ENCODE data around the gene TRABD2A.
"Not testable (repeated sequence)": the region's sequence is repeated elsewhere in the genome, so short reads cannot be mapped to it uniquely, and the experiment has no call there.

Gene TRABD2A, protein sequence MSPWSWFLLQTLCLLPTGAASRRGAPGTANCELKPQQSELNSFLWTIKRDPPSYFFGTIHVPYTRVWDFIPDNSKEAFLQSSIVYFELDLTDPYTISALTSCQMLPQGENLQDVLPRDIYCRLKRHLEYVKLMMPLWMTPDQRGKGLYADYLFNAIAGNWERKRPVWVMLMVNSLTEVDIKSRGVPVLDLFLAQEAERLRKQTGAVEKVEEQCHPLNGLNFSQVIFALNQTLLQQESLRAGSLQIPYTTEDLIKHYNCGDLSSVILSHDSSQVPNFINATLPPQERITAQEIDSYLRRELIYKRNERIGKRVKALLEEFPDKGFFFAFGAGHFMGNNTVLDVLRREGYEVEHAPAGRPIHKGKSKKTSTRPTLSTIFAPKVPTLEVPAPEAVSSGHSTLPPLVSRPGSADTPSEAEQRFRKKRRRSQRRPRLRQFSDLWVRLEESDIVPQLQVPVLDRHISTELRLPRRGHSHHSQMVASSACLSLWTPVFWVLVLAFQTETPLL

DNA sequence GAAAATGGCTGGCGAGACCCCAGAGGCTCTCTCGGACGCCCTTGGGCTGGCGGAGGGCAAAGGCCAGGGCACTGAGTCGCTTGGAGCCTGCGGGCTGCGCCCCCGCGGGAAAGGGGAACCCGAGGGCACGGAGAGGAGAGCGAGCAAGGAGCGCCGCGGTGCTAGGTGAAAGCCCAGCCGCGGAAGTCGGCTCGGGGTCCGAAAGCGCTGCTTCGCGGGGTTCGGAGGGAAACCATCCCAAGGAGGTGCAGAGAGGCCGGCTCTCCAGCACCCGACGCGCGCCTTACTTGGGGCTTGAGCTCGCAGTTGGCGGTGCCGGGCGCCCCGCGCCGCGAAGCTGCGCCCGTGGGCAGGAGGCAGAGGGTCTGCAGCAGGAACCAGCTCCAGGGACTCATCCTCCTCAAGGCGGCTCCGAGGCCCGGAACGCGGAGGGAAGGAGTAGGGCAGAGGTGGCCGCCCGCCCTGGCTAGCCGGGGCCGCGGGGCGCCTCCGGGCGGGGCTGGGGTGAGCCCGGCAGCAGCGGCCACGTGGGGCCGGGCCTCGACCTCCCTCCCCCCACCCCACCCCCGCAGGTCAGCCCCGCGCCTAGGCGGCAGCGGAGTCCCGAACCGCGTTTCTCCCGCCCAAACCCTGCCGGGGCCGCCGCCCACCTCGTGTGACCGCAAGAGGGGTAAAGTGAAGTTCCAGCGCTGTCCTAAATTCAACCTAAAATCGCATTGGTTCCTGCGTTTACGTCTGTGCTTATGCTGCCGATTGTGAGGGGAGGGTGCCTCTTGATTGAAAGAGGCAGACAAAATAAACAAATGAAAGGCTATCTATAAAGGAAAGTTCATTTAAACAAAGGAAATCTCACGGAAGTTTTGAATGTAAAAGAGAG lies at the start of gene TRABD2A:
TSS of gene TRABD2A (minus strand) at position 440 of the 877 bp plus-strand sequence. CDS start at position 395, 45 bp downstream.
- in situ Hi-C loops (cut with MboI; ENCODE audit: low sequenced_read_pairs): no loop called here

DNA sequence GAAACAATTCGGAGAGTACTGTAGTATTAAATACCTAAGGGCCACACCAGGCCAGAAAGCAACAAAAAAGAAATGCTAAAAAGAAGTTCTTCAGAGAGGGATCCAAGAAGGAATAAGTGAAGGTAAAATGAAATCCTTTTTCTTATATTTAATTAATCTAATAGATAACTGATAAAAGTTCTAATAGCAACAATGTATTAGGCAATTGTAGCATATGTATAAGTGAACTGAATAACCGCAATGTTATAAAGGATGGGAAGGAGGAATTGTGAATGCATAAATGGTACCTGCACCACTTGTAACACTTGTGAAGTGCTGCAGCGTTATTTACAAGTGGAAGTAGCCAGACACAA lies 46.4 kb upstream of the TRABD2A start:
- in situ Hi-C loops (cut with MboI; ENCODE audit: low sequenced_read_pairs): loop anchor here (25.0 kb wide), 1 partner anchor 385 kb away; no protein-coding TSS in a partner anchor

DNA sequence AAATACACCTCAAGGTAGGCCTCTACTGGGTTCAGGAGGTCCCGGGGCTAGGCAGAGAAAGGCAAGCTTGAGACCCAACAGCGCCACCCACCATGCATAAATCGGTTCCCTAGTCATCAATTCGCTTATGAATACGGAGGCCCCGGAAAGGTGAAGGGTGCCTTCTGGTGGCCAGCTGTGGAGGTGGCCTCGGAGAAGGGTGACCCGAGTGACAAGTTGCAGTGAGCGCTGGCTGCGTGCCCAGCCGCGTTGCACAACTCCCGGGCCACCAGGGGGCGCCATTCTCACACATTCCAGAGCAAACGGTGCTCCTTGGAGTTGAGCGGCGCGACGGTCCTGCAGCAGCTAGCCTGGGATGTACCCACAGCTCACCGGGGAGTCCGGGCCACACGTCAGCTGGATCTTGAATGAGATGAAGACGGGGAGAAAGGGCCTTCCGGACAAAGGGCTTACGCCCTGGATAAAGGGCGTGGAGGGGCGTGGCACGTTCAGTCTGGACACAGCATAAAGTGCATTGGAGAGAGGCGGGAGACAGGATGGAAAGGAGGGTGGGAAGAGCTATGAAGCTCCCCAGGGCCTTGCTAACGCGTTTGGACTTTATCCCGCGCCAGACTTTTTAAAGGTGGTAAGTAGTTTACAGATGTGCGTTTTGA lies 45.0 kb upstream of the TRABD2A start:
- in situ Hi-C loops (cut with MboI; ENCODE audit: low sequenced_read_pairs): loop anchor here (25.0 kb wide), 1 partner anchor 386 kb away; no protein-coding TSS in a partner anchor

DNA sequence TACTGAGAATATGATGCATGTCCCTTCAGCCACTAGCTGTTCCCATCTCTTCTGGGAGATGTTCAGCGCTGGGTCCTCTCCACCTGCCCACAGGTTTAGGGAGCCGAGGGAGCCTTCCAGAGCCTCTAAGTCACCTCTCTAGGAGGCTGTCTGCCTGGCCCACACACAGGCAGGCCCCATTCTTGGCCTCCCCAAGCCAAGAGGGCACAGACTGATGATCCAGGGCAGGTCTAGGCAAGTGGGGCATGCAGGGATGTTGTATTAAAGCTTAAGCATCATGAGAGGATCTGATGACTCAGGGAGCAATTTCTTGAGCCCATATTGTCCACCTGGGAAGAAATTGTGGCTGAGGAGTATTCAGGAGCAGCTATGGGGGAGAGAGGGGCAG lies 44.4 kb upstream of the TRABD2A start:
- in situ Hi-C loops (cut with MboI; ENCODE audit: low sequenced_read_pairs): loop anchor here (25.0 kb wide), 1 partner anchor 387 kb away; no protein-coding TSS in a partner anchor

DNA sequence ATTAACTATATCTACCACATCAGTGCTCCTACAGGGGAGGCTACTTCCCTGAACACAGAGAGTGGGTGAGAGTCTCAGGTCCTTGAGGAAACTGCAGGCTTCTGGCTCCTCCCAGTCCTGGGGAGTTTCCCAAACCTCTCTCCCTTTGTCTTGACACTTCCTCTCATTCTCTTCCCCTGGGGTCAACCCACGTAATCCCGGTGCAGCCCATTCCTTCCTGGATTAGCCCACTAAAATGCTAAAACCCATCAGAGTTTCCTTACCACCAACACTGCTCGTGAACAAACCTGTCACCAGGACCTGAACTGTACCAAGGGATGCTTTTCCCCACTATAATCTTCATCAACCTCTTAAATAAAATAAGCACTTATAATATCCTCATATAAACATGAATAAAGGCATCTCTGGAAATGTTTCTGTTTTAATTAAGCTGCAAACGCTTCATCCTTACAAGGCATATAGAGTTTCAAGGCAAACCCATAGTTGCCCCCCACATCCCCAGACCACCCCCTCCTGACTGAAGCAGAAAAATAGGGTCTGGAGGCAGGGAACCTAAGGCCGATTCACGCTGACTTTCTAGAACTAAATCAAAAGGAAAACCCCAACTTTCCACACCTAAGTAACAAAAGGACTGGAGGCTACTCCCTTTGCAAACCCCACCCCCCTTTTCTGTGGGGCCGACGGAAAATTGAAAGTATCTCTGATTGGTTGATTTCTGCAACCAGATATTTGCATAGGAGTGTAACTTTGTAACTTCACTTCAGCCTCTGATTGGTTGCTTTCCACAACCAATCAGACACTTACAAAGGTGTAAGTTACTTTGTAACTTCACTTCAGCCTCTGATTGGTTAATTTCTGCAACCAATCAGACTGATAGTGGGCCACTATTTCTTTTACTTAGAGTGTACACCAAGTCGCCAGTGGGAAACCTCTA lies 43.6 kb upstream of the TRABD2A start:
- in situ Hi-C loops (cut with MboI; ENCODE audit: low sequenced_read_pairs): loop anchor here (25.0 kb wide), 1 partner anchor 388 kb away; no protein-coding TSS in a partner anchor

DNA sequence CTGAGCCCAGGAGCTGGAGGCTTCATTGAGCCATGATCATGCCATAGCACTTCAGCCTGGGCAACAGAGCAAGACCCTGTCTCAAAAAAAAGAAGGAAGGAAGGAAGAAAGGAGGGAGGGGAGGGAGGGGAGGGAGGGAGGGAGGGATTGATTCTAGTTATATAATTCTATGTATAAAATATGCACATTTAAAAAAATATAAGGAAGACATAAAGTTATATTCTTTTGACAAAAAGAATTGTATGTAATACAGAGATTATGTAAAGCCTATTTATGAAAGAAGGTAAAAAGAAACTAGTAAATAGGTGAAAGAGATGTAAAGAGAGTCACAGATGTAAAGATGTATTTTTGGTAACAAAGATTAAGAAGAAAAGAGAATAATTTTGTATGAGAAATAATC lies 42.1 kb upstream of the TRABD2A start:
- in situ Hi-C loops (cut with MboI; ENCODE audit: low sequenced_read_pairs): no loop called here

DNA sequence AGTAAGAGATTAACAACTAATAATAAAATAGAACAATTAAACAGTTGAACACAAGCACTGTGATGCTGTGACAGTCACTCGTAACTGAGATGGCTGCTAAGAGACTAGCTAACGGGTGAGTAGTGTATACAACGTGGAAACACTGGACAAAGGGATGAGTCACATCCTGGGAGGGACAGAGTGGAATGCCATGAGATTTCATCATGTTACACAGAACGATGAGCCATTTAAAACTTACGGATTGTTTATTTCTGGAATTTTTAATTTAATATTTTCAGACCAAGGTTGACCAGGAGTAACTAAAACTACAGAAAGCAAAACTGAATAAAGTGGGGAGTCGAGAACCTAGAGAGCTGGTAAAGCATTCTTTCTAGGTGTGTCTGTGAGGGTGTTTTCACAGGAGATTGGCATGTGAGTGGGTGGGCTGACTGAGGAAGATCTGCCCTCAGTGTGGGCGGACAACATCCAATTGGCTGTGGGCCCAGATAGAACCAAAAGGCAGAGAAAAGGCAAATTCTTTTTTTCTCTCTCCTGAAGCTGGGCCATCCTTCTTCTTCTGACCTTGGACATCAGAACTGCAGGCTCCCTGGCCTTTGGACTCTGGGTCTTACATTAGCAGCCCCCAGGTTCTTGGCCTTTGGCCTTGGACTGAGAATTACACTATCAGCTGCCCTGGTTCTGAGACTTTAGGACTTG lies 39.1 kb upstream of the TRABD2A start:
- in situ Hi-C loops (cut with MboI; ENCODE audit: low sequenced_read_pairs): no loop called here

DNA sequence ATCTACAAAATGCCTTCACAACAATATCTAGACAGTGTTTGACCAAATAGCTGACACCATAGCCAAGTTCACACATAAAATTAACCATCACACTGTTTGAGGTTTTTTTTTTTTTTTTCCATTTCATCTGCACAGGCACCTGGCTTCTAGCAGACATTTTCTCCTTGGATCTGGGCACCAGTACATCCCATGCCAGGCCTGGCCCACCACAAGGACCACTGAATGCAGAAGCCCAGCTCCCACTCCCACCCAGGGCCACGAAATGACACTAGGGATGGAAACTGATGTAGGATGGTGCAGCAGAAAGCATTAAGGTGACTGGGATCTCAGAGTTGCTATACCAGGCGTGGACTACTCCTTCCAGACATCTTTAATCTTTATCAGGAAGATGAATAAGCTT lies 37.5 kb upstream of the TRABD2A start:
- in situ Hi-C loops (cut with MboI; ENCODE audit: low sequenced_read_pairs): no loop called here

DNA sequence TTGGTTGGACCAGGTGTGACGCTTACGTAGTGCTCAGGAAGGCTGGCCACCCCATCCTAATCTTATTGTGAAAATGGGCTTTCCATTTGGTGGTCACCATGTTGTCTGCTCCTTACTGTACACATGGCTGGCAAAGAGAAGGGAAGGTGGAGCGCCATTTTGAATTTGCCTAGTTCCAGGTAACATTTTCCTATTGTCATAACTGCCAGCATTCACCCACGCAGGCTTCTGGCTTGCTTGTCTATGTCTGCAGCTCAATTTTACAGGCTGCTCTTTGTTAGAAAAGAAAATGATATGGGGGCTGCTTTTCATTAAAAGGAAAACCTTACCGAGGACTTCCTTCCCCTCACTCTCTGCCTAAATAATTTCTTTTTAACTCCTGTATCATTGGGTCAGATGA lies 36.9 kb upstream of the TRABD2A start:
- in situ Hi-C loops (cut with MboI; ENCODE audit: low sequenced_read_pairs): not testable (repeated sequence)

DNA sequence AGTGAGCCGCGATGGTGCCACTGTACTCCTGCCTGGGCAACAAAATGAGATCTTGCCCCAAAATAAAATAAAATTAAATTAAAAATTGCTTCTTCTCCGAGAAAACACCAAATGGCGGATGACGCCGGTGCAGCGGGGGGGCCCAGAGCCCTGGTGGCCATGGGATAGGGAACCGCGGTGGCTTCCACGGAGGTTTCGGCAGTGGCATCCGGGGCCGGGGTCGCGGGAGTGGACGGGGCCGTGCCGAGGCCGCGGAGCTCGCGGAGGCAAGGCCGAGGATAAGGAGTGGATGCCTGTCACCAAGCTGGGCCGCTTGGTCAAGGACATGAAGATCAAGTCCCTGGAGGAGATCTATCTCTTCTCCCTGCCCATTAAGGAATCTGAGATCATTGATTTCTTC lies 34.8 kb upstream of the TRABD2A start:
- in situ Hi-C loops (cut with MboI; ENCODE audit: low sequenced_read_pairs): not testable (repeated sequence)

DNA sequence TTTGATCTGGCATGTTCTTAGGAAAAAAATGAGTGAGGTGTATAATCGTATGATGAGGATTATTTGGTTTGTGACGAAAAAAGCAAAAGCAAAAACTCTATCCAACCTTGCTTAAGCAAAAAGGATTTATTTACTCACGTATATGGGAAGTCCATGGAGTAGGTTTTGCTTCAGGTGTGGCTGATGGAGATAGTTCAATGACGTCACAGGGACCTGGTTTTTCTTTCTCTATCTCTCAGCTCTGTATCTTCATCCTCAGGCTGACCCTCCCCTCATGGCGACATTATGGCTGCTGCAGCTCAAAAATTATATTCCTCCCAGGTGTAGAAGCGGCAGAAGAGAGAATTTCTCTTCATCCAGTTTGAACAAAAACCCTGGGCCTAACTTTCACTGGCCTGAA lies 33.5 kb upstream of the TRABD2A start:
- in situ Hi-C loops (cut with MboI; ENCODE audit: low sequenced_read_pairs): no loop called here

DNA sequence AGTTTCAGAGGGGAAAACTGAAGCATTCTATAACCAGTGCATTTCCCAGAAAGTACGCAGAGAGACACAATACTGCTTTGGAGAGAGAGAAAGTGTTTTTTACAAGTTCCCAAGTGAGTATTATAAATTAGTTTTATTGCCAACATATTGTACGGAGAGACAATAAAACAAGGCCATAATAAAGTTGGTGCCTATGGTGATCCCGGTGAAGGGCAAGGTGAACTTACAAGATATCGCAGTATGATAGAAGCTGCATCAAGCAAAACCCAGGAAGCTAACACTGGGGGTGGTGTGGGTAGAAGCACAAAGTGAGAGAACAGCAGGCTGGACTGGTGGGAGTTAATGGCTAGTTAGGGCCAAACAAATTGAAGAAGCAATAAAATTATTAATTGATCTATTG lies 32.1 kb upstream of the TRABD2A start:
- in situ Hi-C loops (cut with MboI; ENCODE audit: low sequenced_read_pairs): no loop called here

DNA sequence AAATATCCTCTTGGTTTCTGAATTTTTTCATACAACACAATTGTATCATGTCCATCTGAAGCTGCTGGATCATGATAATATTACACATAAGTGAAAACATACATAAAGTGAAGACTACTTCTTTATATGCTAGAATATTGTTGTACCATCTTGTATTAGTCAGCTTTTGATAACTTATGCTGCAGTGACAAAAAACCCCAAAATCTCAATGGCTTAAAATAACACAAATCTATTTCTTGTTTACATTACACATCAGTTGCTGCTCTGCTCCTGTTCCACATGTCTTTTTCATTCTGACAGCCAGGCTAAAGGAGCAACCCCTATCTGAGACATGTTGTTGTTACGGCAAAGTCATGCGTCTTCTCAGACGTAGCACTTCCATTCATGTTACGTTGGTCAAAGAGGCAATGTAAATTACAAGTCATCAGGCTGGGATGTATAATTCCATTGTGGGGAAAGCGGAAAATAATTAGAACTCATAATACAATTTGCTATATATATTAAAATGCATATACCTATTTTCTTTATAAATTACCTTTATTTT lies 30.3 kb upstream of the TRABD2A start:
- in situ Hi-C loops (cut with MboI; ENCODE audit: low sequenced_read_pairs): no loop called here

DNA sequence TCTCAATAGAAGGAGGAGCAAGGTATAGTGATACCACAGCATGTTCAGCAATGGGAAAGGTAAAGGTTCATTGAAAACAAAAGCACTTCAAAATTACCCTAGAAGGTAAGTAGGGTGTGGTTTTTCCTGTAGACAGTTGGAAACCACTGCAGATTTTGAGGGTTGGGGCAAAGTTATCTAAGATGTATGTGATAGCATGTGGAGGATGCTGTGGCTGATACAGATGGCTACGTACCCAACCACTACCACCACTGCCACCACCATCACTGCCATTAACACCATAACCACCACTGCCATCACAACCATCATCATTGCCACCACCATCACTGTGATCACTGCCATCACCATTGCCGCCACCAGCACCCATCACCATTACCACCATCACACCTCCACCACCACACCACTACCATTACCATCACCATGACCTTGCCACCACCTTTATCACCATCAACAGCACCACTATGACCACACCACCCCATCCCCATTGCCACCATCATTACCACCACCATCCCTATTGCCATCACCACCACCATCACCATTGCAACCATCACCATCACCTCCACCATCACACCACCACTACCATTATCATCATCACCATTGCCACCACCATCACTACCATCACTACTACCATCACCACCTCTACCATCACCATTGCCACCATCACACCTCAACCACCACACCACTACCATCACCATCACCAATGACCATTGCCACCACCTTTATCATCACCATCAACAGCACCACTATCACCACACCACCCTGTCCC lies 28.2 kb upstream of the TRABD2A start:
- in situ Hi-C loops (cut with MboI; ENCODE audit: low sequenced_read_pairs): no loop called here

DNA sequence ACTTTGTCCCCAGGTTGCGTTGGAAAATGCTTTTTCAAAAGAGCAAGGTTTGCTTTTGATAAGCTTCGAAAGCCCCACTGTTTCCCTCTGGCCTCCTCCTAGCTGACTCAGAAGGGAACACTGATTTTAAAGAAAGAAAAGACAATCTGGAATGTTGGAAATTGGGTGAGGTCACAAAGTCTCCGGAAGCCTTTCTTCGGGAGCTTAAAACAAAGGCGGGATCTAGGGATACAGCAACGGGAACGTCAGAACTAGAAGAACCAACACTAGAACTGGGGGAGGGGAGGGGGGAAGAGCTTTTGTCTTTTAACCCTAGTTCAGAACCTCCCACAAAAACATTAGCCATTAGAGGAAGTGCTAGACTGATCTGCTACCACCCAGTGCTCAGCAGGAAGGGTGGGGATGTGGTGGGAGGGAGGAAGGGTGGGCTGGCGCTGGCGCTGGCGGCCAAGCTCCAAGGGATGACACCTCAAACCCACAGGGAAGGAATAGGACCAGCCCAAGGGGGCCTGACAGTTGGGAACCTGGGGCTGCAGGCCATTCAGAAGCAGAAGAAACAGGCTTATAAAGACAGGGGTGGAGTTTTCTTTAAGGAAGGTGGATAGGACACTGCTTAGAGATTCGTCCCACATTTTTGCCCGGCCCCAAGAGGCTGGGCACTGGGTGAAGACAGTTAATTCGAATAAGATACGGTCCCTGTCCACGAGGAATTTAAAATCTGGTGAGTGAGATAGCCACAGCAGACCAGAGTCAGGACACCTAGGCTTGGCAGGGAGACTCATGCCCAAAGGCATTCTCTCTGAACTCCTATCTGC lies 26.2 kb upstream of the TRABD2A start:
- in situ Hi-C loops (cut with MboI; ENCODE audit: low sequenced_read_pairs): no loop called here

DNA sequence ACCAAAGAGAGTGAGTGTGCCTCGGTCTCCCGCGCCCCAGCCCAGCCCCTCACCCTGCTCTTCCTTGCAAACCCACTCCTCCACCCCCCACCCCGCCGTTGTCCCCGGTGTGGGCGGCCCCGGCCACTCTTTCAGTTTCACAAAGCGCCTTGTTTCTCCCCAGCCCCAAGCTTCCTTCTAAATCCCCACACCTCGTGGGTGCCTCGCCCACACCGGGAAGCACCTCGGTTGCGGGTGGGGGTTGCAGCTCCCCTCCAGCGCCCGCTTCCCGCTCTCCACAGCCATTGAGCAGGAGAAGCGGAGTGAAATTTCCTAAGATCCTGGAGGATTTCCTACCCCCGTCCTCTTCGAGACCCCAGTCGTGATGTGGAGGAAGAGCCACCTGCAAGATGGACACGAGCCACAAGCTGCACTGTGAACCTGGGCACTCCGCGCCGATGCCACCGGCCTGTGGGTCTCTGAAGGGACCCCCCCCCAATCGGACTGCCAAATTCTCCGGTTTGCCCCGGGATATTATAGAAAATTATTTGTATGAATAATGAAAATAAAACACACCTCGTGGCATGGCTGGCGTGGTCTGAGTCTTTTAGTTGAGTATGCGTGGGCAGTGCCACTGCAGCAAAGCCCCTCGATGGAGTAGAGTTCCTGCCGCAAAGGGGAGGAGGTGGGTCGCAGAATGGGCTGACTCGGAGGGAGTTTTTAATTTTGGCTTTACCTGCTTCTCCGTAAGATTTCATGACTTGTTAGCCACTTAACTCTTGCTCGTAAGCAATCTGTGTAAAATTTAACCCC lies 25.4 kb upstream of the TRABD2A start:
- in situ Hi-C loops (cut with MboI; ENCODE audit: low sequenced_read_pairs): no loop called here

Data from HL-60/S4 treated with phorbol 12-myristate 13-acetate at 8.2 ng/mL for 4 days and 3 days (cell line).